Activated naive CD4-positive, alpha-beta T cell treated with anti-CD3 and anti-CD28 coated beads, Interleukin-2, amount 50 U/mL, for 24 hours (primary cell): Measurements from ENCODE around the gene DEGS2.

Experiments used
- H3K27ac Mint-ChIP-seq: one replicate; pipeline ENCODE4 v1.8.0; 2021; ENCODE audit warnings: mild to moderate bottlenecking, mixed read lengths
- H3K27me3 Mint-ChIP-seq: one replicate; pipeline ENCODE4 v1.8.0; 2021; ENCODE audit warnings: mixed read lengths
- H3K36me3 Mint-ChIP-seq: one replicate; pipeline ENCODE4 v1.8.0; 2021; ENCODE audit warnings: mixed read lengths
- H3K4me1 Mint-ChIP-seq: one replicate; pipeline ENCODE4 v1.8.0; 2021; ENCODE audit warnings: mixed read lengths
- H3K4me3 Mint-ChIP-seq: one replicate; pipeline ENCODE4 v1.8.0; 2021; ENCODE audit warnings: mild to moderate bottlenecking, mixed read lengths
- H3K9me3 Mint-ChIP-seq: one replicate; pipeline ENCODE4 v1.8.0; 2021; ENCODE audit warnings: mixed read lengths

DEGS2 gene

GRCh38 chr14:100145682-100146464 lies 13.6 kb downstream of the DEGS2 start:
- H3K36me3 Mint-ChIP-seq = no peaks in the 10 kb centered on the region
- no peaks in the 10 kb centered on the region for H3K9me3 Mint-ChIP-seq
- H3K27ac Mint-ChIP-seq = peak overlapping the region; percentile 4
- no peaks in the 10 kb centered on the region for H3K27me3 Mint-ChIP-seq
- no peak overlapping the region for H3K4me3 Mint-ChIP-seq
- H3K4me1 Mint-ChIP-seq = peaks cover 21% of the 10 kb centered on the region

GRCh38 chr14:100144996-100145646 lies 14.3 kb downstream of the DEGS2 start:
- H3K27me3 Mint-ChIP-seq = no peaks in the 10 kb centered on the region
- H3K27ac Mint-ChIP-seq = no peak overlapping the region
- H3K36me3 Mint-ChIP-seq = no peaks in the 10 kb centered on the region
- no peaks in the 10 kb centered on the region for H3K9me3 Mint-ChIP-seq
- H3K4me1 Mint-ChIP-seq = peaks cover 21% of the 10 kb centered on the region
- no peak overlapping the region for H3K4me3 Mint-ChIP-seq

GRCh38 chr14:100144645-100144995 lies 14.8 kb downstream of the DEGS2 start:
- H3K36me3 Mint-ChIP-seq = peaks cover under 1% of the 10 kb centered on the region
- H3K4me1 Mint-ChIP-seq = peaks cover 22% of the 10 kb centered on the region
- no peaks in the 10 kb centered on the region for H3K9me3 Mint-ChIP-seq
- H3K27ac Mint-ChIP-seq = no peak overlapping the region
- H3K27me3 Mint-ChIP-seq = no peaks in the 10 kb centered on the region
- no peak overlapping the region for H3K4me3 Mint-ChIP-seq

- Mint-ChIP-seq H3K9me3 (no peaks in the 10 kb centered on the region), H3K36me3 (peaks cover 2% of the 10 kb centered on the region), H3K27ac (peak overlapping the region; percentile 17)
These were observed 15.5 kb downstream of the DEGS2 start for GRCh38 chr14:100143934-100144333.

GRCh38 chr14:100143523-100143922 lies 15.9 kb downstream of the DEGS2 start:
- Mint-ChIP-seq H3K27ac (peak overlapping the region; percentile 17), H3K27me3 (no peaks in the 10 kb centered on the region), H3K4me3 (no peak overlapping the region), H3K36me3 (peaks cover 4% of the 10 kb centered on the region), H3K9me3 (no peaks in the 10 kb centered on the region), H3K4me1 (peaks cover 22% of the 10 kb centered on the region)

More at GRCh38 chr14:100143934-100144333, 15.5 kb downstream of the DEGS2 start:
- H3K4me1 Mint-ChIP-seq = peaks cover 24% of the 10 kb centered on the region
- H3K4me3 Mint-ChIP-seq = no peak overlapping the region
- no peaks in the 10 kb centered on the region for H3K27me3 Mint-ChIP-seq

GRCh38 chr14:100142073-100143040 lies 17.1 kb downstream of the DEGS2 start:
- Mint-ChIP-seq H3K36me3 (peaks cover 5% of the 10 kb centered on the region), H3K4me3 (no peak overlapping the region)

GRCh38 chr14:100141098-100141497 lies 18.3 kb downstream of the DEGS2 start:
- H3K4me1 Mint-ChIP-seq = peaks cover 9% of the 10 kb centered on the region
- peaks cover 5% of the 10 kb centered on the region for H3K36me3 Mint-ChIP-seq
- H3K27me3 Mint-ChIP-seq = no peaks in the 10 kb centered on the region
- no peaks in the 10 kb centered on the region for H3K9me3 Mint-ChIP-seq
- H3K27ac Mint-ChIP-seq = peak overlapping the region; percentile 12
- H3K4me3 Mint-ChIP-seq = no peak overlapping the region

More at GRCh38 chr14:100142073-100143040, 17.1 kb downstream of the DEGS2 start:
- Mint-ChIP-seq H3K9me3 (no peaks in the 10 kb centered on the region), H3K27me3 (no peaks in the 10 kb centered on the region), H3K27ac (no peak overlapping the region), H3K4me1 (peaks cover 12% of the 10 kb centered on the region)

- peaks cover 5% of the 10 kb centered on the region for H3K36me3 Mint-ChIP-seq
- peaks cover 9% of the 10 kb centered on the region for H3K4me1 Mint-ChIP-seq
- no peaks in the 10 kb centered on the region for H3K9me3 Mint-ChIP-seq
- peak overlapping the region; percentile 12 for H3K27ac Mint-ChIP-seq
- no peaks in the 10 kb centered on the region for H3K27me3 Mint-ChIP-seq
- no peak overlapping the region for H3K4me3 Mint-ChIP-seq
These were observed 18.9 kb downstream of the DEGS2 start for GRCh38 chr14:100140452-100141078.

- Mint-ChIP-seq H3K36me3 (peaks cover 5% of the 10 kb centered on the region), H3K4me1 (peaks cover 9% of the 10 kb centered on the region), H3K9me3 (no peaks in the 10 kb centered on the region), H3K27ac (peak overlapping the region; percentile 51), H3K27me3 (no peaks in the 10 kb centered on the region), H3K4me3 (no peak overlapping the region)
These were observed 20.5 kb downstream of the DEGS2 start for GRCh38 chr14:100138955-100139354.

- H3K36me3 Mint-ChIP-seq = peaks cover 5% of the 10 kb centered on the region
- peak overlapping the region; percentile 13 for H3K27ac Mint-ChIP-seq
- no peaks in the 10 kb centered on the region for H3K27me3 Mint-ChIP-seq
- peaks cover 9% of the 10 kb centered on the region for H3K4me1 Mint-ChIP-seq
- H3K9me3 Mint-ChIP-seq = no peaks in the 10 kb centered on the region
- H3K4me3 Mint-ChIP-seq = no peak overlapping the region
These were observed 21.2 kb downstream of the DEGS2 start for GRCh38 chr14:100138082-100138787.

GRCh38 chr14:100137173-100137572 lies 22.3 kb downstream of the DEGS2 start:
- Mint-ChIP-seq H3K36me3 (peaks cover 5% of the 10 kb centered on the region), H3K27me3 (no peaks in the 10 kb centered on the region), H3K9me3 (no peaks in the 10 kb centered on the region), H3K4me1 (peaks cover 8% of the 10 kb centered on the region), H3K27ac (no peak overlapping the region), H3K4me3 (no peak overlapping the region)

GRCh38 chr14:100135784-100136183 lies 23.7 kb downstream of the DEGS2 start:
- Mint-ChIP-seq H3K27ac (peak overlapping the region; percentile 79), H3K4me1 (peaks cover 3% of the 10 kb centered on the region), H3K36me3 (peaks cover 8% of the 10 kb centered on the region)

GRCh38 chr14:100135073-100135472 lies 24.4 kb downstream of the DEGS2 start:
- peak overlapping the region; percentile 41 for H3K27ac Mint-ChIP-seq
- no peaks in the 10 kb centered on the region for H3K9me3 Mint-ChIP-seq
- H3K27me3 Mint-ChIP-seq = no peaks in the 10 kb centered on the region
- peaks cover 8% of the 10 kb centered on the region for H3K36me3 Mint-ChIP-seq
- H3K4me1 Mint-ChIP-seq = peaks cover 3% of the 10 kb centered on the region
- no peak overlapping the region for H3K4me3 Mint-ChIP-seq

More at GRCh38 chr14:100135784-100136183, 23.7 kb downstream of the DEGS2 start:
- Mint-ChIP-seq H3K9me3 (no peaks in the 10 kb centered on the region), H3K4me3 (no peak overlapping the region), H3K27me3 (no peaks in the 10 kb centered on the region)

- peaks cover 7% of the 10 kb centered on the region for H3K36me3 Mint-ChIP-seq
These were observed 24.9 kb downstream of the DEGS2 start for GRCh38 chr14:100134586-100134985.

More at GRCh38 chr14:100134586-100134985, 24.9 kb downstream of the DEGS2 start:
- peaks cover 1% of the 10 kb centered on the region for H3K4me1 Mint-ChIP-seq
- no peak overlapping the region for H3K27ac Mint-ChIP-seq
- no peaks in the 10 kb centered on the region for H3K27me3 Mint-ChIP-seq
- no peak overlapping the region for H3K4me3 Mint-ChIP-seq
- H3K9me3 Mint-ChIP-seq = no peaks in the 10 kb centered on the region
